Mesothelial cell of epicardium (in vitro differentiated cells): ENCODE results near the gene CPHXL2. TPM values are rescaled to one million over a fixed set of nuclear protein-coding genes. Genes with fewer than 3 reads are reported as not detected.

Source experiments
- DNase-seq, 2 experiments: peaks; one replicate each; pipeline ENCODE4 v3.0.0; 2021; ENCODE audit warnings: low spot score in 2 of 2; ENCODE audit not compliant: unreplicated experiment in 2 of 2
- H3K27ac Mint-ChIP-seq: 2 replicates; pipeline ENCODE4 v1.8.0; 2021; ENCODE audit warnings: mixed read lengths
- H3K27me3 Mint-ChIP-seq: 2 replicates; pipeline ENCODE4 v1.8.0; 2021; ENCODE audit warnings: low read depth, mixed read lengths
- H3K36me3 Mint-ChIP-seq: 2 replicates; pipeline ENCODE4 v1.8.0; 2021; ENCODE audit warnings: mixed read lengths
- H3K4me1 Mint-ChIP-seq: 2 replicates; pipeline ENCODE4 v1.8.0; 2021; ENCODE audit warnings: mixed read lengths
- H3K4me3 Mint-ChIP-seq: 2 replicates; pipeline ENCODE4 v1.8.0; 2021; ENCODE audit warnings: mild to moderate bottlenecking, moderate library complexity, mixed read lengths
- H3K9me3 Mint-ChIP-seq: 2 replicates; pipeline ENCODE4 v1.8.0; 2021; ENCODE audit warnings: mixed read lengths
- total RNA-seq: library from RNA; stranded (reverse); gene quantifications from 3 replicates; pipeline ENCODE4 v1.2.1, GENCODE V29; 2021
- TF ChIP-seq, protein P1 (sequence below): fragments of 200-600 bp; sonication (generic); IDR thresholded peaks from one replicate; pipeline ENCODE4 v1.5.0; 2021; ENCODE audit warnings: antibody characterized with exemption; ENCODE audit not compliant: unreplicated experiment

The CPHXL2 gene
- total RNA-seq, 1 donor from 2014 or later, result not detected

GRCh38 chr16:75618780-75619179 is 58.0 kb downstream of the CPHXL2 start:
- no peak overlapping the region for H3K4me3 Mint-ChIP-seq
- no peaks in the 10 kb centered on the region for H3K27me3 Mint-ChIP-seq
- H3K27ac Mint-ChIP-seq, result no peak overlapping the region
- peaks cover 21% of the 10 kb centered on the region for H3K36me3 Mint-ChIP-seq
- no peaks in the 10 kb centered on the region for H3K9me3 Mint-ChIP-seq
- no peak for DNase-seq
- peaks cover 21% of the 10 kb centered on the region for H3K4me1 Mint-ChIP-seq
- TF ChIP-seq, protein P1, sequence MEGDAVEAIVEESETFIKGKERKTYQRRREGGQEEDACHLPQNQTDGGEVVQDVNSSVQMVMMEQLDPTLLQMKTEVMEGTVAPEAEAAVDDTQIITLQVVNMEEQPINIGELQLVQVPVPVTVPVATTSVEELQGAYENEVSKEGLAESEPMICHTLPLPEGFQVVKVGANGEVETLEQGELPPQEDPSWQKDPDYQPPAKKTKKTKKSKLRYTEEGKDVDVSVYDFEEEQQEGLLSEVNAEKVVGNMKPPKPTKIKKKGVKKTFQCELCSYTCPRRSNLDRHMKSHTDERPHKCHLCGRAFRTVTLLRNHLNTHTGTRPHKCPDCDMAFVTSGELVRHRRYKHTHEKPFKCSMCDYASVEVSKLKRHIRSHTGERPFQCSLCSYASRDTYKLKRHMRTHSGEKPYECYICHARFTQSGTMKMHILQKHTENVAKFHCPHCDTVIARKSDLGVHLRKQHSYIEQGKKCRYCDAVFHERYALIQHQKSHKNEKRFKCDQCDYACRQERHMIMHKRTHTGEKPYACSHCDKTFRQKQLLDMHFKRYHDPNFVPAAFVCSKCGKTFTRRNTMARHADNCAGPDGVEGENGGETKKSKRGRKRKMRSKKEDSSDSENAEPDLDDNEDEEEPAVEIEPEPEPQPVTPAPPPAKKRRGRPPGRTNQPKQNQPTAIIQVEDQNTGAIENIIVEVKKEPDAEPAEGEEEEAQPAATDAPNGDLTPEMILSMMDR, result no peak

DNA sequence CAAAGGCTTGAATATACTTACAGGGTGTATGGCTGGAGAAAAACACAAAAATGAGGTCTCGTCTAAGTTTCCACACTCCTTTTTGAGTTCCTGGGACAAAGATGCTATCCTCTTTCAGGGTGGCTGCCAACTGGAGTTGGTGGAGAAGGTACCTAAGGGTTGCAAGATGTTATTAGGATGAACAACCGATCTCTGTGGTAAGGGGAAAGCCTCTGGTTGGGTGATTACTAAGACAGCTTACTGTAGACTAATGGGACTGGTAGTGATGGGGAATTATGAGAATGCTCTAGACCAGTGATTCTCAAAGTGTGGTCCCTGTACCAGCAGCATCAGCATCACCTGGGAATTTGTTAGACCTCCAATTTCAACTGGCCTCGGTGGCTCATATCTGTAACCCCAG is 59.7 kb downstream of the CPHXL2 start:
- peaks cover 29% of the 10 kb centered on the region for H3K36me3 Mint-ChIP-seq
- H3K27ac Mint-ChIP-seq, result no peak overlapping the region
- H3K27me3 Mint-ChIP-seq, result no peaks in the 10 kb centered on the region
- no peak overlapping the region for H3K4me3 Mint-ChIP-seq
- peaks cover 16% of the 10 kb centered on the region for H3K4me1 Mint-ChIP-seq
- TF ChIP-seq, protein P1, result no peak
- DNase-seq, result no peak
- H3K9me3 Mint-ChIP-seq, result no peaks in the 10 kb centered on the region

DNA sequence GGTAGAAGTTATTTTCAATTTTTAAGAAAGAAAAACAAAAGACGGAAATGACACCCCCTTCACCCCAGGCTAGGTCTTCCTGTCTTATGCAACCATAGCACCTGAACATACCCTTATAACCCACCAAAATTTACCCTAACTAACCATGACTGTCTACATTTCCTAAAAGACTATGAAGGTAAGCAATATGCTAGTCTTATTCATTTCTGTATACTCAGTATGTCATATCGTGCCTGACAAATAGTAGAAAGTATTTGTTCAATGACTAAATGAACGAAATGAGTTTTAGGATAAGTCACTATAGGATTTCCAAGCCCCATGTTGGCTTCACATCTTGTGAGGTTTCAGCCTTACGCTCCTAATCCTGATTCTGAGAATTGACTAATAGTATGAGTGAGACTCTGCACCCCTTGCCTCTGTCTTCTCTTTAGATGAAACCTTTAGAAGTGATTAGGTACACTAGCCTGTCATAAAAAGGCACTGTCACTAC is 60.2 kb downstream of the CPHXL2 start:
- Mint-ChIP-seq H3K36me3 (peaks cover 30% of the 10 kb centered on the region), H3K27me3 (no peaks in the 10 kb centered on the region), H3K4me1 (peaks cover 11% of the 10 kb centered on the region), H3K4me3 (no peak overlapping the region), H3K27ac (no peak overlapping the region), H3K9me3 (no peaks in the 10 kb centered on the region)
- DNase-seq, result no peak
- TF ChIP-seq, protein P1, result no peak

DNA sequence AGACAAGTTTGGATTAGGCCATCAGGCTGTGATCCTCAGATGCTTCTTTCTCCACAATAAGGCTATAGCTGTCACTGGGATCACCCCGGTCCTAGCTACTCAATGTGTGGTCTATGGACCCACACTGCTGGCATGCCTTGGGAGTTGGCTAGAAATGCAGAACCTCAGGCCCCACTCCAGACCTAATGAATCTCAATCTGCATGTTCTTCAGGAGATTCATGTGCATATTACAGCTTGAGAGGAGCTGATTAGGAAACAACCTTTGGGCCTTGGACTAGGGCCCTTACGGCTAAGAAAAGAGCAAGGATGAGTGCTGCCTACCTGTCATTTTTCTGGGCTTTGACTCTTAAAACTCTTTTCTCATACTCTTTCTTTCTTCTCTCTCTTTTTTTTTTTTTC is 61.2 kb downstream of the CPHXL2 start:
- Mint-ChIP-seq H3K4me3 (no peak overlapping the region), H3K9me3 (no peaks in the 10 kb centered on the region), H3K4me1 (peaks cover 1% of the 10 kb centered on the region), H3K27ac (no peak overlapping the region), H3K36me3 (peaks cover 29% of the 10 kb centered on the region), H3K27me3 (no peaks in the 10 kb centered on the region)
- TF ChIP-seq, protein P1, result no peak
- DNase-seq, result no peak

DNA sequence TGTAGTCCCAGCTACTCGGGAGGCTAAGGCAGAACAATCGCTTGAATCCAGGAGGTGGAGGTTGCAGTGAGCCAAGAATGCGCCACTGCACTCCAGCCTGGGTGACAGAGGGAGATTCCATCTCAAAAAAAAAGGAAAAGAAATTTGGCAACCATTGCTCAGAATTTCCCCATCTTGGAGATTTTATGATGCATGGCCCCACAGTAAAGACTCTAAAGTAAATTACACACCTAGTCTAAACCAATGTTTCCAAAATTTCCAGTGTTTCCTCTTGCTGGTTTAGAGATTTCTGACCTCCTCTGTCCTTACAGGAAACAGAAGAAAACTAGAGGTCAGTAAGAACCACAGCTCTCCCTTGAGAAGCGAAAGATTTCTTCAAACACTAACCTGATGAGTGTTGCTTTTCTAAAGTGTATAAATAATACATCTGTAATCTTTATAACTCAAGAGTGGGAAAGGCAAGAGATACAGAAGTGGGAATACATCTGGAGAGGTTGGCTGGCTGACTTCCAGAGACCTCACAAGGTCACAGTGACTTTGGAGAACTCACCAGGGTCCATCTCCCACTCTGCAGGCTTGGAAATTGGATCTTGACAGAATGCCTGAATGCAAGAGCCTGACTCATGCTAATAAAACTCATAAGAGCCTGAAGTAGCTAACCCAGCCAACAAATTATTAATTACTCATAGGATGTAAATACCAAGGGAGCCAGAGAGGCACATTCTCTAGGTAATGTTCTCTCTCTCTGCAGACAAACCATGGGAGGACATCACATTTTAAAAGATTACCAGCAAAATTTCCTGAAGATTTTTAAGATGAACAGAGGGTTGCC is 62.5 kb downstream of the CPHXL2 start:
- Mint-ChIP-seq H3K36me3 (peaks cover 29% of the 10 kb centered on the region), H3K27me3 (no peaks in the 10 kb centered on the region), H3K4me3 (no peak overlapping the region), H3K4me1 (no peaks in the 10 kb centered on the region), H3K9me3 (no peaks in the 10 kb centered on the region), H3K27ac (no peak overlapping the region)
- TF ChIP-seq, protein P1, result no peak
- DNase-seq, result no peak

Other genes starting within 250 kb of the CPHXL2 start
- 86.7 to 89.1 TPM (median 87.0 TPM) in 3 replicates for gene CFDP1, start 243.5 kb downstream of the CPHXL2 start, total RNA-seq
- gene TMEM170A, start 212.3 kb downstream of the CPHXL2 start, total RNA-seq, result 37.1 to 40.2 TPM (median 38.4 TPM) in 3 replicates
- gene CHST6, start 181.6 kb downstream of the CPHXL2 start, total RNA-seq, result 1.9 to 2.4 TPM (median 2.1 TPM) in 3 replicates
- 0.40 to 0.50 TPM (median 0.49 TPM) in 3 replicates for gene CHST5, start 140.9 kb downstream of the CPHXL2 start, total RNA-seq
- gene TMEM231, start 120.8 kb downstream of the CPHXL2 start, total RNA-seq, result 9.2 to 13.0 TPM (median 10.8 TPM) in 3 replicates
- gene GABARAPL2, start 110.6 kb downstream of the CPHXL2 start, total RNA-seq, result 71.9 to 75.6 TPM (median 74.9 TPM) in 3 replicates
- 54.5 to 58.7 TPM (median 55.7 TPM) in 3 replicates for gene ADAT1, start 53.7 kb downstream of the CPHXL2 start, total RNA-seq
- 110 to 117 TPM (median 114 TPM) in 3 replicates for gene KARS1, start 29.3 kb downstream of the CPHXL2 start, total RNA-seq
- gene TERF2IP, start 29.2 kb downstream of the CPHXL2 start, total RNA-seq, result 47.3 to 51.0 TPM (median 49.1 TPM) in 3 replicates
- not detected in 3 replicates for gene DUXB, start 24.5 kb upstream of the CPHXL2 start, total RNA-seq
- not detected in 3 replicates for gene CPHXL, start 49.5 kb upstream of the CPHXL2 start, total RNA-seq